Subcutaneous adipose tissue (tissue), 4 donors: ENCODE measurements around the gene PDRG1. TPM values are rescaled to one million over a fixed set of nuclear protein-coding genes. Genes with fewer than 3 reads are reported as not detected.

Experiments
- CTCF ChIP-seq: fragments of 450-650 bp; IDR thresholded peaks from one replicate; pipeline ENCODE4 v1.5.1; 2016; ENCODE audit warnings: low read depth, mild to moderate bottlenecking, control low read depth, antibody characterized with exemption, moderate library complexity
- total RNA-seq, 4 donors: library from RNA; depleted of rRNA; stranded (reverse); fragments of >200 nt; gene quantifications; one replicate each; pipeline ENCODE4 v1.1.0, GENCODE V29; 2016

Gene PDRG1
- total RNA-seq, 4 donors from 2014 or later: 5.1 to 8.3 (median 6.6) TPM

- TF ChIP-seq CTCF: no peak
These were observed 36.7 kb upstream of the PDRG1 start for GRCh38 chr20:31988430-31989015.

- no peak for TF ChIP-seq CTCF
These were observed 35.9 kb upstream of the PDRG1 start for GRCh38 chr20:31987744-31988143.

GRCh38 chr20:31984981-31985471 lies 33.2 kb upstream of the PDRG1 start:
- no peak for TF ChIP-seq CTCF

GRCh38 chr20:31981784-31982183 lies 29.9 kb upstream of the PDRG1 start:
- no peak for TF ChIP-seq CTCF

GRCh38 chr20:31979713-31980426 lies 28.0 kb upstream of the PDRG1 start:
- no peak for TF ChIP-seq CTCF

- TF ChIP-seq CTCF: no peak
These were observed 25.2 kb upstream of the PDRG1 start for GRCh38 chr20:31977080-31977479.

- TF ChIP-seq CTCF: no peak
These were observed 24.0 kb upstream of the PDRG1 start for GRCh38 chr20:31975874-31976273.
